Right ventricle myocardium inferior (tissue), 1 donor: ENCODE data around the gene MAMSTR. TPM values are rescaled to one million over a fixed set of nuclear protein-coding genes. Genes with fewer than 3 reads are reported as not detected.

Experiments
- ATAC-seq: fragments of 200-7000 bp; cut with Tn5 transposase; one replicate; pipeline ENCODE4 v1.9.1; 2020; ENCODE audit warnings: mild to moderate bottlenecking, moderate library complexity
- DNase-seq: peaks from one replicate; pipeline ENCODE4 v3.0.0; 2021; ENCODE audit errors: missing footprints
- intact Hi-C: fragments of 100-400 bp; cut with DNase I; formaldehyde crosslinking; loops from one replicate; pipeline ENCODE4 v1.11.0; 2022
- total RNA-seq: library from RNA; stranded (reverse); fragmentation: NEBNext Ultra II Directional; extraction: Animal tissue kit (Norgen Biotek cat#: 25700); gene quantifications from one replicate; pipeline ENCODE4 v1.2.1, GENCODE V29; 2021
- donor health status: DM: no; HTN: yes; CAD: no; lungs with severe emphysema.

Gene MAMSTR
- total RNA-seq, 1 donor from 2014 or later: 4.2 TPM

GRCh38 chr19:48749571-48750198 is 30.2 kb upstream of the MAMSTR start:
- DNase-seq (no peak), ATAC-seq (no peak)
- intact Hi-C loops: no loop called here

- intact Hi-C loops: no loop called here
- ATAC-seq (peak; percentile 78), DNase-seq (peak; percentile 88)
Measured at GRCh38 chr19:48746738-48747575, 27.4 kb upstream of the MAMSTR start, which contains the start of gene IZUMO1. Gene IZUMO1 (minus strand): TSS chr19:48746909. CDS start chr19:48745859, 1,050 bp downstream.

GRCh38 chr19:48746110-48746509 is 26.6 kb upstream of the MAMSTR start:
- intact Hi-C loops: no loop called here
- DNase-seq: no peak
- no peak for ATAC-seq

GRCh38 chr19:48745208-48745995 is 25.9 kb upstream of the MAMSTR start:
- intact Hi-C loops: no loop called here
- DNase-seq: no peak
- ATAC-seq: peak; percentile 48

GRCh38 chr19:48742096-48742495 is 22.6 kb upstream of the MAMSTR start:
- ATAC-seq (no peak), DNase-seq (peak; percentile 17)
- intact Hi-C loops: no loop called here

GRCh38 chr19:48741129-48741999 is 21.8 kb upstream of the MAMSTR start:
- intact Hi-C loops: no loop called here
- ATAC-seq (no peak), DNase-seq (peak; percentile 76)

GRCh38 chr19:48740164-48740972 is 20.8 kb upstream of the MAMSTR start, which contains the start of gene RASIP1:
Gene RASIP1 (minus strand): TSS chr19:48740610. CDS start chr19:48740282, 328 bp downstream.
- intact Hi-C loops: no loop called here
- ATAC-seq (peak; percentile 7), DNase-seq (peak; percentile 81)

GRCh38 chr19:48739404-48740163 is 20.1 kb upstream of the MAMSTR start:
- intact Hi-C loops: no loop called here

GRCh38 chr19:48738557-48739403 is 19.3 kb upstream of the MAMSTR start:
- ATAC-seq: peak; percentile 94

More at GRCh38 chr19:48739404-48740163, 20.1 kb upstream of the MAMSTR start:
- ATAC-seq (no peak), DNase-seq (no peak)

GRCh38 chr19:48737360-48737998 is 18.0 kb upstream of the MAMSTR start:
- intact Hi-C loops: no loop called here
- ATAC-seq: no peak
- DNase-seq: peak; percentile 58

More at GRCh38 chr19:48738557-48739403, 19.3 kb upstream of the MAMSTR start:
- intact Hi-C loops: loop anchor here (1.0 kb wide), 1 partner anchor 24 kb away; no protein-coding TSS in a partner anchor
- peak; percentile 95 for DNase-seq

GRCh38 chr19:48735031-48735615 is 15.6 kb upstream of the MAMSTR start:
- intact Hi-C loops: no loop called here

GRCh38 chr19:48734625-48735024 is 15.1 kb upstream of the MAMSTR start:
- intact Hi-C loops: no loop called here
- DNase-seq (no peak), ATAC-seq (no peak)

More at GRCh38 chr19:48735031-48735615, 15.6 kb upstream of the MAMSTR start:
- DNase-seq (peak; percentile 13), ATAC-seq (no peak)

- intact Hi-C loops: no loop called here
- DNase-seq: no peak
- ATAC-seq: no peak
Measured at GRCh38 chr19:48731452-48731851, 11.9 kb upstream of the MAMSTR start.

- DNase-seq (no peak), ATAC-seq (no peak)
- intact Hi-C loops: no loop called here
Measured at GRCh38 chr19:48728911-48729664, 9.6 kb upstream of the MAMSTR start.
